Putamen (tissue), 1 donor: ENCODE results near the gene CCDC6.
"Not testable (repeated sequence)": the region's sequence is repeated elsewhere in the genome, so short reads cannot be mapped to it uniquely, and the experiment has no call there.

ENCODE experiments used
- DNase-seq: peaks from one replicate; pipeline ENCODE4 v3.0.0-alpha.2; 2016; ENCODE audit warnings: low spot score

The CCDC6 gene

DNA sequence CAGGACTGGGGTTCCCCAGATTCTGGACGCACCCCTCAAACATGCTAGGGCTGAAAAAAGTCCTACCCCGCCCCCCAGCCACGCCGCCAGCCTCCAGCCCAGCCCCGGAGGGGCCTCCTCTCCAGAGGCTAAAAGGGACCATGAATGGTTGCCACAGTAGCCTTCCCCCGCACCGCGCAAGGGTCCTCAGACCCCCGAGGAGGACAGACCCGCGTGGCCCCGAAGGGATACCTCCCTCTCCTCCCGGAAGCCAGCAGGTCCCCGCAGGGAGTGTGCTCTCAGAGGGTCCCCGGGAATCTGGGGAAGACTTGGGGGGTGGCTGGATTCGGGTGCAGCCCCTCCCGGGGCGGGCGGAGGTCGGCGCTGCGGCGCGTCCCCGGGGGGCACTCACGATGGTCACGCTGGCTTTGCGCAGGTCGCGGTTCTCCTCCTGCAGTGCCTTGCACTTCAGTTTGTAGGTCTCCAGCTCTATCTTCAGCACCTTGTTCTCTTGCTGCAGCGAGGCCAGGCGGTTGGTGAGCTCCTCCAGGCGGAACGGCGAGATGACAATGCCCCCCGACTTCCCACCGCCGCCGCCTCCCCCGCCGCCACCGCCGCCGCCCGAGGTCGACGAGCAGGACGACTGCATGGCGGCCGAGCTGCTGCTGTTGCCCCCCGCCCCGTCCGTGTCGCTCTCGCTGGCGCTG lies 482 bp downstream of the CCDC6 start:
- no peak for DNase-seq

DNA sequence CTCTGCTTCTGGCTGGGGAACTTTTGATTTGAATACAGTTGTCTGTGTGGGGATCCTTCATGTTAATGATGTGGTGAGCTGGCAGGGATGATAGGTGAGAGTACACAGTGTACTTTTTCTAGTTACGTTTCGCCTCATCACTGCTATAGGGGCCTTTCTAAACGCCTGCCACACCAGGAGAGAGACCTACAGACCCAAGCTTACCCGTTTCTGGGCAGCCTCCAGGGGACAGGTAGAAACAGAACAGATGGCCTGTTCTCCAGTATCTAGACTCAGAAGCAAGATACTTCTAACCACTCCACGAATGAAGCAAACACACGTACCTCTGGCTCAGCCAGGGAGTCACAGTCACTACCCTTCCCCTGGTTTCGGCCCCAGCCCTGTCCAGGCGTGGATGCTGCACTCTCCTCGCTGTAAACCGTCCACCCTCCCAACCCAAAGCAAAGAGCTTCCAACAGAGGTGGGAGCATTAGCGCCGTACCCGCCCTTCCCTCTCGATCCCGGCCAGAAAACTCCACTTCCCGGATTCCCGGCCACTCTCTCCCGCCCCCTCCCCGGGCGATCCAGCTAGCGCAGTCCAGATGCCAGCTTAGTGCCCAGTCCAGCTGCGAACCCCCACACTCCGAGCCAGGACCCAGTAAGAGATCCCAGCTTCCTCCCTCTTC lies 1.2 kb downstream of the CCDC6 start:
- no peak for DNase-seq

DNA sequence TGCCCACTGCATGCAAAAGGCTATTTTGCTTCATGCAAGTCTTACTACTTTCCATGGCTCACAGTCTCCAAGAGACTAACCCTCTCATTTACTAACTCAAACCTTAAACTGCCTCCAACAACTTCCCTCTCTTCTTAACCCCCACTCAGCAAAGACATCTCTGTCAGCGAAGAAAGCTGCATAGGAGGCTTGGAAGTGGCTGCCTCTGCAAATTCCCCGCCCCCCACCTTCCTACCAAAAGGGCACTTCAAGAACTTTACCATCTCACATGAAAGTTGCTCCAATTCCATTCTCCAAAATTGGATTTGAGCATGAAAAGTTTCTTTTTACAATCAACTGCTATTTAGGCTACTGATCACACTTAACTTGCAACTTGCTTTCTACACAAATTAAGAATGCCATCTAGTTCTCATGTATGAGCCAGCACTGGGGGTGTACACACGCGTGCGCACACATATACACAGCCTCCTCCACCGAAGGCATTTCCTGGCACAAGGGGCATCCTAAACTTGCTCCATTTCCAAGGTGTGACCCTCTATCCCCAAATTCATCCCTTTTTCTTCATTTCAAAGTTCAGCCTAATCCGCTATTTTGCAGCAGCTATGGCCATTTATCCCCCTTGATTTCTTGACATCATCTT lies 1.8 kb downstream of the CCDC6 start:
- DNase-seq, result no peak

DNA sequence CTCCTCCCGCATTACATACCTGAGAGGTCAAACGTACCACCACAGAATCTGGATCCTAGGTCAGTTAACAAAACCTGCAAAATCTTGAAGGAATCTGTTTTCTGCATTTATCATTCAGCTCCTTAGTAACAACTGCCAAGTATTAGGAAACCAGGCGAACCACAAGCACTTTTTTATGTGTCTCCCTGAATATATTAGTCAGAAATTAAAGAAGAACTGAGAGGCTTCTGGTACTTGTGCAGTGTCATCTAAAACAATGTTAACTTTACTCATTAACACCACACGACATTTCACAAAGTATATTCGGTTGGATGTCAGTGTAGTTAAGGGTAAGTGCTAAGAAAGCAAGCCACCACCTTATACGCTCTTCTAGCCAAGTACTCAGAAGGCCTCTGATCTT lies 2.5 kb downstream of the CCDC6 start:
- no peak for DNase-seq

DNA sequence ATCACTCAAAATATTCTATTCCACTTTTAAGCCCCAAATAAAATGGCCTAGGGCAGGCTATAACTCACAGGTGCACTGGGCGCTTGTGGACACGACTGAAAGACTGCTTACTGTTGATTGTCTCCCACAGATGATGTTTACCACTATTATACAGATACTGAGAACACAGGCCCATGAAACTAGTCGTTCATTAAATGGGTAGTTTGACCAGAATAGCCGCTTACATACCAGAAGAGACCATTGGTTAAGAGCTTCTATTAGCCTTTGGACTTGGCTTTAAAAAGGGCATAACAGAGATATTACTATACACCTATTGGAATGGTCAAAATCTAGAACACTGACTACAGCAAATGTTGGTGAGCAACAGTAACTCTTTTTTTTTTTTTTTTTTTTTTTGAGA lies 4.3 kb downstream of the CCDC6 start:
- DNase-seq, result no peak

DNA sequence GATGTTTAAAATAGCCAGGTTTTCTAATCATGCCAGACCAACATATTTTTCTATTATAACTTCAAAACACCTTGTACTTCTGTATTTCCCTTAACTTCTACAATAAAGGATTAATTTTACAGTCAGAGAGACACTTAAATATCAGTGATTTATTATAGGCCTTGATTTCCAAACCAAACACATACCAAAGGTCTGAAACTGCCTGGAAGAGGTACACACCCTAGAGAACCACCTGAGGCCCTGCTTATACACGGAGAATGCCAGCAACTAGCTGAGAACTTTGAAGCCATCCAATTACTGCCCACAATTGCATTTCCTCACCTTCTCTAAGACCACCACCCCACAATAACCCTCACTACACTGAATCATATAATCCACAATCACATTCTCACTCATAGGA lies 4.9 kb downstream of the CCDC6 start:
- no peak for DNase-seq

DNA sequence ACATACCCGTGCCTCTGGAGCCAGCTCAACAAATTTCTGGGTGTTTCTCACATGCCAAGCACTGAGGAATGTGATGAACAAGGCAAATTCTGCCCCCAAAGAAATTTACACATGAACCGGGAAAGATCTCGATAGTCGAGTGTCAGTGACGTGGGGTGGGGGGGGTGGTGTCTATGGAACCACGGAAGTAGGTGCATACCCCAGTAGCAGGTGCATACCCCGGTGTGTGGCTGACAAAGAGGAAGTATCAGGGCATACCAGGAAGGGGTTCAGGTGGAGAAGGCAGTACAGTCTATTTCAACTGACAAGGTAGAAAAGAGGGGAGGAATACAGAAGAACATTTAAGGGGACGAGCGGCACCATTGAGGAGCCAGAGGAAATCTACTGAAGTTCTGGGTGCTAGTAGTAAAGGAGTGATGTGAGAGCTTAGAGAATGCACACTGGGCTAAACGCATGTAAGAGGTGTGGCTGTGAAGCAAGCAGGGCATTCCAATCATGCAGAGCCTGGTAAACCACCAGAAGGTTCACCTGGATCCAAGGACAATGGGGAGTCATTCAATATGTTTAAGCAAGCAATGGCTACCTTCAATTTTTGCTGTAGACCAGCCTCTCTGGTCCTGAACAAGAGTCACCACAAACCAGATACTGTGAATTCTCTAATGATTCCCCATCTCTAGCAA lies 6.2 kb downstream of the CCDC6 start:
- no peak for DNase-seq

DNA sequence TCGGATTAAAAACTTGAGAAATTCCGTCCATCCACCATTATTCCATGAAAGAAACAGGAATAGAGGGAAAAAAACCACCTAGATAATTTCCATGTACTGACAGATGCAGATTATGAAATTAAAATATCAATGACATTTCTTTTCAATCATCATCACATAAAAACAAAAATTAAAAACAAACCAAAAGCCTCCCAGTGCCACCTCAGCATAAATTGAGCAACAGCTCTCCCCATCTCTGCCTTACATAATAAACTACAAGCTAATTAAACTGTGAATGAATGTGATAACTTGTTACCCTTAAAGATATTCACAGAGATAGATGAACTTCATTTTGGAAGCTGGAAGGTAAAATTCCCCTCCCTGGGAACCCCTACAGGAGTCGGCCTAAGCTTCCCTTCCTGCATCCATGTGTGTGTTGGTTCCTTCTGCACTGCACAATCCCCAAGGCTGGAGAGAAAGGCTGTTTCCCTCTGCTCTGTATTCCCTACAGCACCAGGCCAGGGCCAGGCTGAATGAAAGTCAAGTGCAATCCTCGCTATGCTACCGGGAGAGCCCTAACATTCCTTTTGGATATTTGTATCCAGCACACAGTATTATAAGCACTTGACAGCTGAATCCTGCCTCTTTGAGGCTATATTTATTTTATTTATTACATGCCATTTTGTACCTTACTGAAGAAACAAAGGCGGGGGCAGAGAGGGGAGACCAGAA lies 8.1 kb downstream of the CCDC6 start:
- DNase-seq, result no peak

DNA sequence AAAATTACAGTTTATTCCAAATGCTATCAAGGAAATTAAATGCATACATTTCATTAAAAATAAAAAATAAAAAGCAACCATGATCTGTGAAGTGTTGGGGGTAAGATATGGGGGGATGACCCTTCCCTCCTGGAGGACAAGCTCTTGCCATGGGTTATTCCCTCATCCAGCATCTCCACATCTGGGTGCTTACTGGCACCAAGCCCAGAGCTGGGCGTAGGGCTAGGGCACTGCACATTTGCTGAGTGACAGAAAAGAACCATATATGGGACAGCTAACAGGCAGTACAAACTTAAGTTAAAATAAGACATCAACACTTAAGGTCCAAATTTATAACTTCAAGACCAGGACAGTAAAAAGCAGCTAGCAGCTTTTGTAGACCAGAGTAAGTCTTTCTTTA lies 10.2 kb downstream of the CCDC6 start:
- no peak for DNase-seq

DNA sequence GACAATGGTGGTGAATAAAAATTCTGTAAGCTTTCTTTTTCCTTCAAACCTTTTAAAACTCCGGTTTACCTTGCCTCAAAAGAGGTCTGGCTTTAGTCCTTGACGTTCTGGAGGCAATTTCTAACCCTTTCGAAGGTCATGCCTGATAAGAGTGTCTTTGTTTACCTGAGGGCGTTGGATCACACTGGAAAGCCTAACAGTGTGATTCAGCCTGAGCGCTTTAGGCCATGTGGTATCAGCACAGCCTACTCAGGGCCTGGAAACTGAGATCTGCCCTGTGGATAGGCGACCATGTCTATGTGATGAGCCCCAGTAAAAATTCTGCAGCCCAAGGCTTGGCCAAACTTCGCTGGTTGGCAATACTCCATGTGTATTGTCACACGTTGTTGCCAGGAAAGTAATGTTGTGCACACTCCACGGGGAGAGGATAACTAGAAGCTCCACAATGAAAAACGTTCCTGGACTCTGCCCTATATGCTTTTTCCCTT lies 10.7 kb downstream of the CCDC6 start:
- no peak for DNase-seq

DNA sequence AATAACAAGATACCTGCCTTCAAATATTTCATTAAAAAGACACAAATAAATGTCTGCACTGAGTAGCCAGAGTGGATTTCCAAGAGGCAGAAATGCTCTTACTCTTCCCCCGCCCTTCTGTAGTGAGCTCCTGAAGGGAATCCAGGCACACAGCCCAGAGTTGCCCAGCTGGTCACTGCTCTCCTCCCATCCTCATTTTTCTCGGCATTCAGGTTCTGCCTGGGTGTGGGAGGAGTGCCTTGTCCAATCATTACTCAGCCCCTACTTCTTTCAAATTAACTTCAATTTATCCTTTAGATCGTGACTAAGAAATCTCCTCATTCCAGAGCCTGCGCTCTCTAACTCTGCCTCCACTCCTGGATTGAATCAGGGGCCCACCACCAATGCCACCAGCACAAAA lies 12.2 kb downstream of the CCDC6 start:
- no peak for DNase-seq

DNA sequence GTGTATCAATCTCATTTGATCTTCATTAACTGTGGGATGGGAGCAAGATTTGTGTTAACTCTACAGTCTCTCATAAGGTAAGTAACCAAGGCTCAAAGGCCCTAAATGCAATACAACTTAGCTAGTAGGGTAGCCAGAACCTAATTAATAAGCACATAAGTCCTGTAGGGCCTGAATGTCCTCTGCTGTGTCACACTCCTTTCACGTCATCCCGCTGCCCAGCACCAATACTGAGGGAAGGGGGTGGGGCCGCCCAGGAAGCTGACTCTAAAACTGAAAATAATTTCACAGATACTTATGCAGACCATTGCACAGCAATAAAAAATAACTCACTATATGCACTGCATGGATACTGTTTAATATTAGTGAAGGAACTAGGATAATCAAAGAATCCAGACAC lies 13.7 kb downstream of the CCDC6 start:
- DNase-seq, result no peak

DNA sequence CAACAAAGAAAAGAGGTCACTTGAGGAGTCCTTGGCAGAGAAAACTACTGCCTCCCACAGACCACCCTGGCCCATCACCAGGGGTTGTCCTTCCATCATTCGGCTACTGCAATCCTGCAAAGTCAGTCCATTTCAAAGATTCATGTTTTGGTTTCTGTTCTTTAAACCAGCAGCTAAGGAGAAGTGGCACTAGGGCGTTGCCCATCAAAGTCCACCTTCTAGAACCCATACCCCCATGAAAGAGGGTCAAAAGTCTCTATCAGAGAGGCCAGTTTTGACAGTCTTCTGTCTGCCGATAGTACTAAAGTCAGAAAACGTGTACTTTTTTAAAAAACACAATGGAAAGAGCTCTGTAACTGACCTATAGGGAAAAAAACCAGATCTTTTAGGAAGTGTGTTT lies 14.4 kb downstream of the CCDC6 start:
- no peak for DNase-seq

DNA sequence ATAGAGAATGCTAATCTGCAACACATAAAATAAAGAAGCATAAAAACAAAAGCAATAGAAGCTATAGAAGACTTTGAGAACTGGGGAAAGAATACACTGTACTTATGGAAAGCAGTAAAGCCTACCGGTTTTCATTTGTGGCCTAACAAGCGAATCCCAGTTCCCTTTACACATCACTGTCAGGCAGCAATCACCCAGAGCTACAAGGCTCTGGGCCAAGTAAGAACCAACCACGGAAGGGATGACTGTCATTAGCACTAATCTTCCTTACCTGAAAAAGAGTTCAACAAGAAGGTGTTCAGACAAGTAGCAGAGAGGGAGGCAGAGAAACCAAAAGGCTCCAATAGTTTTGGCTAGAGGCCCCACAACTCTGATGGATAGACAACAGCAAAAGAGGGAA lies 15.0 kb downstream of the CCDC6 start:
- DNase-seq, result no peak

DNA sequence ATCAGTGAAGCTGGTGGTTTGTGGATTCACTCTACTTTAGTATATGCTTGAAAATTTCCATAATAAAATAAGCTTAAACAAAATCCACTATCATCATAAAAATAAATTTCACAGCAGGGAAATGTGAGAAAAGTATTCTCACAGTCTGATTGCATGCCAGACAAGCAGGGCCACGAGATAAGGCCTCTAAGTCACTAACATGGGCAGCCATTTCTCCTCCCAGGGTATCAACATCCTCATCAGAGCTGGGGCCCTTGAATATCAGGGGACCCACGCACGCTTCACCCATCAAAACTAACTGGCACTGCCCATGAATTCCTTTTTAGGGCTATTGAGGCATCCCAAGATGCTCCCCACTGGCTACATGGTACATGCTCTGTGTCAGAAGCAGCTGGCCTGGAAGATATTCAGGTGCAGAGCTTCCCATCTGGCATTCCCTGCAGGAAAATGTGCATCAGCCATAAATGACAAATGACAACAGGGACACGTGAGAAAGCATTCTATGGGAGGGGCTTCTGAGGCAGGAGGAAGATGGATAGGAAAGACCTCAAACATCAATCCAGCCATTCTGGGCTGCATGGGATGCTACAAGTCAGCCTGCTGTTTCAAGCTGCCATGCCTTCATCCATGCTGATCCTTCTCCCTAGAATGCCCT lies 17.4 kb downstream of the CCDC6 start:
- DNase-seq, result no peak

DNA sequence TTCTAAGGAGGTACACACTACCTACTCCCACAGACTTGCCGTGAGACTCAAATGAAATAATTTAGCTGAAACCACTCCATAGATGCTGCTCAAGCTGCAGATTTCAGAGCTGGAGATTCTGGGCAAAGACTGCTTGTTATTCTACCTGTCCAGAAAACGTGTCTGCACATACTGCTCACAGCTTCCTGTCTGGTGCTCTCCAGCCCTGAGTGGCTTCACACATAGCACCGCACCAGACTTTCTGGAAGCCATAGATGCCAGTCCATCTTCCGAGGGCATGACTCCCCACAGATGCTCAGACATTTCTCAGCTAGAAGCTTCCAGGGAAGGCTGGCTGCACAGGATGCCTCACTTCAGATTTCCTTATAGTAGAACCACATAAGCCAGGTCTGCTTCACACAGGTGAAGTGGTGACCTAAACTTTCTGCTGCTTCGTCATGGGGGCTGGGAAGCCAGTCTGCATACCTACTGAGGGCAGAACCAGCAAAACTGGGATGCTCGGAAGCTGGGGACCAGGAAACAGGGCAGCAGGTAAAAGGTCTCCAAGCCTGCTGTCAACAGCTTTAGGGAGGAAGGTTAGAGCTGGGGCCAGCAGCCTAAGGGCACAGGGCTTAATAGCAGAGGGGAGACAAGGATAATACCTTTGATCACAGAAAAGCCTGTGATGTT lies 18.2 kb downstream of the CCDC6 start:
- DNase-seq, result no peak

DNA sequence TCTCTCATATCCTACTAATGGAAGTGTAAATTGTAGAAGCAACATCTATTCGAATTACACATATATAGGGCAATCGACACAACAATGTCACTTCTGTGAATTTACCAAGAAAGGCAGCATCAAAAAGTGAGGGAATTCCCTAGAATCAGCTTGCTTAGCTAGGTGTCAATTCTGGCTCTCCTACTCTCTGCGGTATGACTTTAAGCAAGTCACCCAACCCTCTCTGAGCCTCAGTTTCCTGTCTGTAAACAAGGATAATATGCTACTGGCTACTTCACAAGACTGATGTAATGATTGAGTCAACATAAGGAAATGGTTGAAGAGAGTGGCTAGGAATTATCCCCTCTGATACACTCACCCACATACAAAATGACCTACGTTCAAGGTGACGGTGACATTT lies 19.4 kb downstream of the CCDC6 start:
- no peak for DNase-seq

DNA sequence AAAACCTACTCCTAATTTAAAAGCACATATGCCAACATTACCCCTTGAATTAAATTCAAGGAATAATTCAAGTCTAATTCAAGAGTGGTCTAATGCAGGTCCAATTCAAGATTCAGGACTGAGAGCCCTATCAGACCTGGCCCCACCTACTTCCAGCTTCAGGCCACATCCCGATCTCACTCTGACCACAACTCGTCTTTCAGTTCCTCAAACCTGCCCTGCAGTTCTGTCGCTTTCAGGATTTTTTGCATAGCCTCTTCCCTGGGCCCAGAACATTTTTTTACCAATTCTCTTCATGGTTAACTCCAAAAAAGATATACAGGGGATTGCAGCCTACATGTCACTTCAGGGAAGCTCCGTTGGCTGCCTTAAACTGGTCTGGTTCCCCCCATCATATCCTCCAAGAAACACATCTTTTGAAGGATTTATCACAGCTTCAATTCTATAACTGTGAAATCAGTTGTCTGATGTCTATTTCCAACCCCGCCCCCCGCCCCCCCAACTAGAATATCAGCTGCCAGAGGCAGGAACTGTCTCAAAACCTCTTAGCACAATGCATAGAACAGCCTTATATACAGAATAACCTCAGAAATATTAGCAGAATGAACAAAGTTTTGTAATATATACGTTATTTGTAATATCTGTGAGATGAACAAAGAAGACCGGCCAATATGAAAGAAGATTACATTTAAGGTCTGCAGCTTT lies 20.8 kb downstream of the CCDC6 start:
- no peak for DNase-seq

DNA sequence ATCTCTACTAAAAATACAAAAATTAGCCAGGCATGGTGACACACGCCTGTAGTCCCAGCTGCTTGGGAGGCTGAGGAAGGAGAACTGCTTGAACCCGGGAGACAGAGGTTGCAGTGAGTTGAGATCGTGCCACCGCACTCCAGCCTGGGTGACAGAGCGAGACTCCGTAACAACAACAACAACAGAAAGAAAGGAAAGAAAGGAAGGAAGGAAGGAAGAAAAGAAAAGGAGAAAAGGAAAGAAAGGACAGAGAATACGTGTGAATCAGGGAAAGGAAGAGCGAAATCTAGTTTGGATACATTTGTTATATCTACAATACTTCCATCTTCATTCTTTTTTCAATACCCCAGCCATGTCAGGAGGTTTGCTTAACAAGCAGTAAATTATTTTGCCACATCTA lies 21.5 kb downstream of the CCDC6 start:
- not testable (repeated sequence) for DNase-seq

DNA sequence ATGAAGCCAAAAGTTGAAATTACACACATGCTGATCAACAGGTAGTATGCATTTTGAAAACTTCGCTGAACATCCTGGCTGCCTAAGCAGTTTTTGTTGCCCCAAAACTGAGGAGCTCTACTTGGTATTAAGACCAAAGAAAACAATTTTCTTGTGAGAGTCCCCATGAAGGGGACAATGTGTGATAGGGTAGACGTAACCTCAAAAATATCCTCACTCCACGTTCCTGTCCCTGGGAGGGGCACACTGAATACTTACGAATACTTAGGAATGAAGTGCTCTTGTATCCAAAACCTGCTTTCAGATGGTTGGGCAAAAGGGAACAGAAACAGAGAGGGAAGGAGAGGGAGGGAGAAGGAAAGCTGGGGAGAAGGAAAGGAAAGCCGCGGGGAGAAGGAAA lies 24.7 kb downstream of the CCDC6 start:
- DNase-seq, result no peak
